DND-41 (cell line): ENCODE measurements around the gene ALDH2.
"Not testable (repeated sequence)": the region's sequence is repeated elsewhere in the genome, so short reads cannot be mapped to it uniquely, and the experiment has no call there.

Experiments used
- ATAC-seq: fragments of 200-7000 bp; cut with Tn5 transposase; 3 replicates; pipeline ENCODE4 v1.9.1; 2021; ENCODE audit warnings: low read depth; ENCODE audit not compliant: insufficient read depth
- DNase-seq: peaks from one replicate; pipeline ENCODE4 v3.0.0-alpha.2; 2020
- H2AFZ ChIP-seq: 2 replicates; pipeline ENCODE4 v1.6.0; 2012; ENCODE audit warnings: low read depth, low read length
- H3K27ac ChIP-seq: 2 replicates; pipeline ENCODE4 v1.5.1; 2012; ENCODE audit warnings: low read length, inconsistent platforms
- H3K27me3 ChIP-seq: fragments of 200-600 bp; sonication (generic); 2 replicates; pipeline ENCODE4 v1.6.0; 2012; ENCODE audit warnings: low read length, mild to moderate bottlenecking, inconsistent platforms; ENCODE audit not compliant: insufficient read depth, poor library complexity
- H3K36me3 ChIP-seq: 2 replicates; pipeline ENCODE4 v1.5.1; 2012; ENCODE audit warnings: low read length, inconsistent platforms; ENCODE audit not compliant: insufficient read depth
- H3K4me1 ChIP-seq: 2 replicates; pipeline ENCODE4 v1.5.1; 2012; ENCODE audit warnings: mild to moderate bottlenecking, low read length; ENCODE audit not compliant: insufficient read depth
- H3K4me2 ChIP-seq: 2 replicates; pipeline ENCODE4 v1.6.0; 2012; ENCODE audit warnings: mild to moderate bottlenecking, moderate library complexity, low read length, inconsistent platforms; ENCODE audit not compliant: insufficient read depth
- H3K4me3 ChIP-seq, 2 experiments: fragments of 200-600 bp in 1 of 2; shearing (Covaris generic) in 1 of 2; 2 replicates each; pipeline ENCODE4 v1.5.1; 2012 to 2016; ENCODE audit warnings: inconsistent platforms in 2 of 2, low read length in 2 of 2, mild to moderate bottlenecking in 2 of 2, low read depth in 1 of 2, moderate library complexity in 1 of 2
- H3K79me2 ChIP-seq: 2 replicates; pipeline ENCODE4 v1.6.0; 2012; ENCODE audit warnings: low read length, inconsistent platforms; ENCODE audit not compliant: insufficient read depth
- H3K9ac ChIP-seq: 2 replicates; pipeline ENCODE4 v1.6.0; 2012; ENCODE audit warnings: low read depth, mild to moderate bottlenecking, inconsistent platforms, low read length, moderate library complexity
- H3K9me3 ChIP-seq: 2 replicates; pipeline ENCODE4 v1.5.1; 2012; ENCODE audit warnings: low read length, moderate library complexity, mild to moderate bottlenecking, inconsistent platforms; ENCODE audit not compliant: insufficient read depth, severe bottlenecking
- H4K20me1 ChIP-seq: 2 replicates; pipeline ENCODE4 v1.6.0; 2012; ENCODE audit warnings: low read length; ENCODE audit not compliant: insufficient read depth
- CTCF ChIP-seq: IDR thresholded peaks from 2 replicates; pipeline ENCODE4 v1.5.1; 2012; ENCODE audit warnings: borderline replicate concordance, low read length, moderate library complexity, mild to moderate bottlenecking; ENCODE audit not compliant: poor library complexity, severe bottlenecking; ENCODE audit errors: extremely low read depth
- EZH2 ChIP-seq: IDR thresholded peaks from 3 replicates; pipeline ENCODE4 v1.6.1; 2012; ENCODE audit warnings: borderline replicate concordance, low read depth, mild to moderate bottlenecking, moderate library complexity, low read length, inconsistent platforms; ENCODE audit not compliant: severe bottlenecking

Gene ALDH2

GRCh38 chr12:111766608-111767361 lies at the start of gene ALDH2:
Gene ALDH2, plus strand, starts transcription at chr12:111766933. Its CDS starts 50 bp downstream, at chr12:111766983.
- DNase-seq (no peak), ATAC-seq (no peak)
- H3K36me3 ChIP-seq, result no peaks in the 10 kb centered on the region
- H4K20me1 ChIP-seq, result no peaks in the 10 kb centered on the region
- no peaks in the 10 kb centered on the region for H3K79me2 ChIP-seq
- H3K9me3 ChIP-seq, result no peaks in the 10 kb centered on the region
- H3K4me1 ChIP-seq, result no peaks in the 10 kb centered on the region
- no peak within 1 kb of the TSS for H2AFZ ChIP-seq
- no peak within 1 kb of the TSS for H3K4me3 ChIP-seq
- H3K4me2 ChIP-seq, result no peak within 1 kb of the TSS
- TF ChIP-seq CTCF (no peak), EZH2 (no peak)
- no peak within 1 kb of the TSS for H3K27ac ChIP-seq
- no peak within 1 kb of the TSS for H3K9ac ChIP-seq
- H3K27me3 ChIP-seq, result no peaks in the 10 kb centered on the region

GRCh38 chr12:111719316-111719715 lies 47.4 kb upstream of the ALDH2 start:
- not testable (repeated sequence) for DNase-seq, ATAC-seq, H4K20me1 ChIP-seq, H3K27me3 ChIP-seq, H3K4me1 ChIP-seq, H3K4me3 ChIP-seq, H3K79me2 ChIP-seq, H3K4me2 ChIP-seq, H3K9me3 ChIP-seq, H3K9ac ChIP-seq, H3K27ac ChIP-seq, H2AFZ ChIP-seq
- H3K36me3 ChIP-seq, result peaks cover 36% of the 10 kb centered on the region

- no peak overlapping the region for H3K9ac ChIP-seq
- no peak overlapping the region for H3K4me3 ChIP-seq
- TF ChIP-seq CTCF (no peak), EZH2 (no peak)
- ATAC-seq (no peak), DNase-seq (no peak)
- H3K27me3 ChIP-seq, result no peaks in the 10 kb centered on the region
- peaks cover 30% of the 10 kb centered on the region for H3K36me3 ChIP-seq
- H3K4me2 ChIP-seq, result no peak overlapping the region
- H2AFZ ChIP-seq, result no peak overlapping the region
- no peaks in the 10 kb centered on the region for H3K4me1 ChIP-seq
- no peaks in the 10 kb centered on the region for H4K20me1 ChIP-seq
- H3K79me2 ChIP-seq, result no peaks in the 10 kb centered on the region
- no peaks in the 10 kb centered on the region for H3K9me3 ChIP-seq
- H3K27ac ChIP-seq, result no peak overlapping the region
Measured at GRCh38 chr12:111720457-111720856, 46.3 kb upstream of the ALDH2 start.

GRCh38 chr12:111723646-111724360 lies 42.9 kb upstream of the ALDH2 start:
- H3K79me2 ChIP-seq, H3K4me2 ChIP-seq, H3K4me3 ChIP-seq, H3K9me3 ChIP-seq, H3K27ac ChIP-seq, ATAC-seq, H3K4me1 ChIP-seq, H4K20me1 ChIP-seq, H3K9ac ChIP-seq, DNase-seq, H3K27me3 ChIP-seq, H2AFZ ChIP-seq: not testable (repeated sequence)
- peaks cover 10% of the 10 kb centered on the region; the same call in 1 of the 2 replicates for H3K36me3 ChIP-seq
